WTC11 (cell line): ENCODE results near the gene COPZ2. TPM values are rescaled to one million over a fixed set of nuclear protein-coding genes. Genes with fewer than 3 reads are reported as not detected.
A peak's percentile ranks its signal among the peaks of the same experiment; 100 is the strongest.

Experiments
- ATAC-seq: fragments of 200-7000 bp; cut with Tn5 transposase; 2 replicates; pipeline ENCODE4 v1.10.0; 2021; ENCODE audit warnings: mild to moderate bottlenecking, moderate library complexity
- CTCF ChIA-PET: fragments of 300-600 bp; sonication (Branson Sonifier 250); formaldehyde crosslinking; loops from one replicate; lab custom pipeline; 2021; ENCODE audit warnings: antibody characterized with exemption; lab: Charles Lee
- POLR2A ChIA-PET: fragments of 350-600 bp; sonication (Branson Sonifier 250); formaldehyde crosslinking; loops from one replicate; lab custom pipeline; 2021; ENCODE audit warnings: antibody characterized with exemption; lab: Charles Lee
- DNase-seq: peaks from one replicate; pipeline ENCODE4 v3.0.0; 2021; ENCODE audit warnings: low spot score
- H3K27ac Mint-ChIP-seq: 2 replicates; pipeline ENCODE4 v1.8.0; 2021; ENCODE audit warnings: mixed read lengths
- H3K27me3 Mint-ChIP-seq: 2 replicates; pipeline ENCODE4 v1.8.0; 2021; ENCODE audit warnings: low read depth, mild to moderate bottlenecking, moderate library complexity, mixed read lengths
- H3K36me3 Mint-ChIP-seq: 2 replicates; pipeline ENCODE4 v1.8.0; 2021; ENCODE audit warnings: mixed read lengths
- H3K4me1 Mint-ChIP-seq: 2 replicates; pipeline ENCODE4 v1.8.0; 2022; ENCODE audit warnings: mixed read lengths
- H3K4me3 Mint-ChIP-seq: 2 replicates; pipeline ENCODE4 v1.8.0; 2021; ENCODE audit warnings: mild to moderate bottlenecking, moderate library complexity, mixed read lengths
- H3K9me3 Mint-ChIP-seq: 2 replicates; pipeline ENCODE4 v1.8.0; 2021; ENCODE audit warnings: mixed read lengths
- ATF2 ChIP-seq: sonication (generic); formaldehyde crosslinking; IDR thresholded peaks from 2 replicates; pipeline ENCODE4 v1.8.1; 2022; ENCODE audit warnings: low read depth, missing genetic modification reagents, borderline replicate concordance
- HMGA2 ChIP-seq: fragments of 250-450 bp; sonication (Bioruptor Pico); IDR thresholded peaks from 2 replicates; pipeline ENCODE4 v1.4.0; 2021; ENCODE audit warnings: mild to moderate bottlenecking, moderate library complexity
- MXD4 ChIP-seq: fragments of 250-450 bp; sonication (Bioruptor Pico); IDR thresholded peaks from 2 replicates; pipeline ENCODE4 v1.8.0; 2021; ENCODE audit warnings: mild to moderate bottlenecking, moderate library complexity, borderline replicate concordance
- NFYB ChIP-seq: sonication (generic); formaldehyde crosslinking; conservative IDR thresholded peaks from 2 replicates; pipeline ENCODE4 v1.8.0; 2022; ENCODE audit warnings: low read depth, missing genetic modification reagents
- PRRX2 ChIP-seq: fragments of 250-450 bp; sonication (Bioruptor Pico); IDR thresholded peaks from 2 replicates; pipeline ENCODE4 v1.8.0; 2021; ENCODE audit warnings: mild to moderate bottlenecking
- SMAD3 ChIP-seq: sonication (generic); formaldehyde crosslinking; IDR thresholded peaks from 2 replicates; pipeline ENCODE4 v1.8.0; 2022; ENCODE audit warnings: missing genetic modification reagents, mild to moderate bottlenecking, borderline replicate concordance
- SMAD4 ChIP-seq: sonication (generic); formaldehyde crosslinking; IDR thresholded peaks from 2 replicates; pipeline ENCODE4 v1.8.0; 2022; ENCODE audit warnings: mild to moderate bottlenecking, missing genetic modification reagents
- SOX15 ChIP-seq: fragments of 250-450 bp; sonication (Bioruptor Pico); IDR thresholded peaks from 2 replicates; pipeline ENCODE4 v1.9.0; 2021; ENCODE audit warnings: mild to moderate bottlenecking
- SP1 ChIP-seq: sonication (generic); formaldehyde crosslinking; conservative IDR thresholded peaks from 2 replicates; pipeline ENCODE4 v1.8.1; 2022; ENCODE audit warnings: missing genetic modification reagents
- STAT6 ChIP-seq: sonication (generic); formaldehyde crosslinking; conservative IDR thresholded peaks from 2 replicates; pipeline ENCODE4 v1.8.1; 2023; ENCODE audit warnings: mild to moderate bottlenecking, low read depth, missing genetic modification reagents, moderate library complexity
- ZNF263 ChIP-seq: sonication (generic); formaldehyde crosslinking; IDR thresholded peaks from 2 replicates; pipeline ENCODE4 v1.8.1; 2022; ENCODE audit warnings: low read depth, mild to moderate bottlenecking, moderate library complexity, missing genetic modification reagents
- ZNF416 ChIP-seq: fragments of 250-450 bp; sonication (Bioruptor Pico); IDR thresholded peaks from 2 replicates; pipeline ENCODE4 v1.9.0; 2021; ENCODE audit warnings: mild to moderate bottlenecking, inconsistent platforms
- total RNA-seq: library from RNA; stranded (reverse); gene quantifications from 3 replicates; pipeline ENCODE4 v1.2.3, GENCODE V29; 2021
- TF ChIP-seq, protein P1 (sequence below): sonication (generic); formaldehyde crosslinking; IDR thresholded peaks from 2 replicates; pipeline ENCODE4 v1.8.1; 2023; ENCODE audit warnings: mild to moderate bottlenecking, missing genetic modification reagents, borderline replicate concordance
- TF ChIP-seq, protein P2 (sequence below): sonication (generic); formaldehyde crosslinking; IDR thresholded peaks from 2 replicates; pipeline ENCODE4 v1.8.1; 2022; ENCODE audit warnings: missing genetic modification reagents, borderline replicate concordance
- TF ChIP-seq, protein P3 (sequence below): sonication (generic); formaldehyde crosslinking; IDR thresholded peaks from 2 replicates; pipeline ENCODE4 v1.8.0; 2022; ENCODE audit warnings: mild to moderate bottlenecking, missing genetic modification reagents
- TF ChIP-seq, protein P4 (sequence below): fragments of 250-450 bp; sonication (Bioruptor Pico); IDR thresholded peaks from 2 replicates; pipeline ENCODE4 v2.1.2; 2022; ENCODE audit warnings: mild to moderate bottlenecking, moderate library complexity

The COPZ2 gene
- total RNA-seq, 1 experiment from 2014 or later = 0.44 TPM

DNA sequence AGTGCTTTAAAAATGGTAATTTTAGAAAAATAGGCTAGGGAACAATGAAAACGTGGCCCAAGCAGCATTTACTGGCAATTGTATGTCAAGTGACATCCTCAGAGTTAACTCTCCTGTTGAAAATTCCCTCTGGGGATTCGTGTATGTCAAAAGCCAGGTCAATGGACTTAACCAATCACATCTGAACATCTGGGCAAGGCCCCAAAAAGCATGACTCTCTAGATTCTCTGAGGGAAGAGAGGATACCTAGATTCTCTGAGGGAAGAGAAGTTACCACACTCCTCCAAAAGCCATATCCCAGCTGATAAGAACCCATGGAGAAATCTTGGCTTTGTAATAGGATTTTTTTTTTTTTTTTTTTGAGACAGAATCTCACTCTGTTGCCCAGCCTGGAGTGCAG is 34.1 kb upstream of the COPZ2 start:
- Mint-ChIP-seq H3K27me3 (no peaks in the 10 kb centered on the region), H3K27ac (no peak overlapping the region), H3K4me1 (peaks cover 3% of the 10 kb centered on the region), H3K4me3 (no peak overlapping the region), H3K9me3 (no peaks in the 10 kb centered on the region), H3K36me3 (peaks cover 68% of the 10 kb centered on the region)
- DNase-seq (no peak), ATAC-seq (no peak)
- TF ChIP-seq HMGA2 = no peak
- no peak for TF ChIP-seq ZNF416 (CRISPR knock-in tag)
- no peak for TF ChIP-seq ZNF263 (CRISPR knock-in tag)
- CTCF ChIA-PET = interaction anchor here (0.9 to 3.8 kb wide), 2 partner anchors 45 to 46 kb away, joined by 4 to 16 read pairs; no protein-coding TSS in a partner anchor
- POLR2A ChIA-PET = interaction anchor here (0.8 to 1.0 kb wide), 2 partner anchors 20 to 45 kb away, joined by 4 to 6 read pairs; no protein-coding TSS in a partner anchor

GRCh38 chr17:48070195-48070594 is 32.6 kb upstream of the COPZ2 start:
- Mint-ChIP-seq H3K9me3 (no peaks in the 10 kb centered on the region), H3K27ac (peak overlapping the region; percentile 62; the same call in 1 of the 2 replicates), H3K4me1 (peaks cover 6% of the 10 kb centered on the region), H3K36me3 (peaks cover 60% of the 10 kb centered on the region), H3K4me3 (no peak overlapping the region), H3K27me3 (no peaks in the 10 kb centered on the region)
- TF ChIP-seq MXD4 (CRISPR knock-in tag) = no peak
- TF ChIP-seq, protein P1, sequence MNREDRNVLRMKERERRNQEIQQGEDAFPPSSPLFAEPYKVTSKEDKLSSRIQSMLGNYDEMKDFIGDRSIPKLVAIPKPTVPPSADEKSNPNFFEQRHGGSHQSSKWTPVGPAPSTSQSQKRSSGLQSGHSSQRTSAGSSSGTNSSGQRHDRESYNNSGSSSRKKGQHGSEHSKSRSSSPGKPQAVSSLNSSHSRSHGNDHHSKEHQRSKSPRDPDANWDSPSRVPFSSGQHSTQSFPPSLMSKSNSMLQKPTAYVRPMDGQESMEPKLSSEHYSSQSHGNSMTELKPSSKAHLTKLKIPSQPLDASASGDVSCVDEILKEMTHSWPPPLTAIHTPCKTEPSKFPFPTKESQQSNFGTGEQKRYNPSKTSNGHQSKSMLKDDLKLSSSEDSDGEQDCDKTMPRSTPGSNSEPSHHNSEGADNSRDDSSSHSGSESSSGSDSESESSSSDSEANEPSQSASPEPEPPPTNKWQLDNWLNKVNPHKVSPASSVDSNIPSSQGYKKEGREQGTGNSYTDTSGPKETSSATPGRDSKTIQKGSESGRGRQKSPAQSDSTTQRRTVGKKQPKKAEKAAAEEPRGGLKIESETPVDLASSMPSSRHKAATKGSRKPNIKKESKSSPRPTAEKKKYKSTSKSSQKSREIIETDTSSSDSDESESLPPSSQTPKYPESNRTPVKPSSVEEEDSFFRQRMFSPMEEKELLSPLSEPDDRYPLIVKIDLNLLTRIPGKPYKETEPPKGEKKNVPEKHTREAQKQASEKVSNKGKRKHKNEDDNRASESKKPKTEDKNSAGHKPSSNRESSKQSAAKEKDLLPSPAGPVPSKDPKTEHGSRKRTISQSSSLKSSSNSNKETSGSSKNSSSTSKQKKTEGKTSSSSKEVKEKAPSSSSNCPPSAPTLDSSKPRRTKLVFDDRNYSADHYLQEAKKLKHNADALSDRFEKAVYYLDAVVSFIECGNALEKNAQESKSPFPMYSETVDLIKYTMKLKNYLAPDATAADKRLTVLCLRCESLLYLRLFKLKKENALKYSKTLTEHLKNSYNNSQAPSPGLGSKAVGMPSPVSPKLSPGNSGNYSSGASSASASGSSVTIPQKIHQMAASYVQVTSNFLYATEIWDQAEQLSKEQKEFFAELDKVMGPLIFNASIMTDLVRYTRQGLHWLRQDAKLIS (CRISPR knock-in tag) = no peak
- TF ChIP-seq, protein P2, sequence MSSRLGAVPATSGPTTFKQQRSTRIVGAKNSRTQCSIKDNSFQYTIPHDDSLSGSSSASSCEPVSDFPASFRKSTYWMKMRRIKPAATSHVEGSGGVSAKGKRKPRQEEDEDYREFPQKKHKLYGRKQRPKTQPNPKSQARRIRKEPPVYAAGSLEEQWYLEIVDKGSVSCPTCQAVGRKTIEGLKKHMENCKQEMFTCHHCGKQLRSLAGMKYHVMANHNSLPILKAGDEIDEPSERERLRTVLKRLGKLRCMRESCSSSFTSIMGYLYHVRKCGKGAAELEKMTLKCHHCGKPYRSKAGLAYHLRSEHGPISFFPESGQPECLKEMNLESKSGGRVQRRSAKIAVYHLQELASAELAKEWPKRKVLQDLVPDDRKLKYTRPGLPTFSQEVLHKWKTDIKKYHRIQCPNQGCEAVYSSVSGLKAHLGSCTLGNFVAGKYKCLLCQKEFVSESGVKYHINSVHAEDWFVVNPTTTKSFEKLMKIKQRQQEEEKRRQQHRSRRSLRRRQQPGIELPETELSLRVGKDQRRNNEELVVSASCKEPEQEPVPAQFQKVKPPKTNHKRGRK (CRISPR knock-in tag) = no peak
- no peak for TF ChIP-seq PRRX2 (CRISPR knock-in tag)
- TF ChIP-seq, protein P3, sequence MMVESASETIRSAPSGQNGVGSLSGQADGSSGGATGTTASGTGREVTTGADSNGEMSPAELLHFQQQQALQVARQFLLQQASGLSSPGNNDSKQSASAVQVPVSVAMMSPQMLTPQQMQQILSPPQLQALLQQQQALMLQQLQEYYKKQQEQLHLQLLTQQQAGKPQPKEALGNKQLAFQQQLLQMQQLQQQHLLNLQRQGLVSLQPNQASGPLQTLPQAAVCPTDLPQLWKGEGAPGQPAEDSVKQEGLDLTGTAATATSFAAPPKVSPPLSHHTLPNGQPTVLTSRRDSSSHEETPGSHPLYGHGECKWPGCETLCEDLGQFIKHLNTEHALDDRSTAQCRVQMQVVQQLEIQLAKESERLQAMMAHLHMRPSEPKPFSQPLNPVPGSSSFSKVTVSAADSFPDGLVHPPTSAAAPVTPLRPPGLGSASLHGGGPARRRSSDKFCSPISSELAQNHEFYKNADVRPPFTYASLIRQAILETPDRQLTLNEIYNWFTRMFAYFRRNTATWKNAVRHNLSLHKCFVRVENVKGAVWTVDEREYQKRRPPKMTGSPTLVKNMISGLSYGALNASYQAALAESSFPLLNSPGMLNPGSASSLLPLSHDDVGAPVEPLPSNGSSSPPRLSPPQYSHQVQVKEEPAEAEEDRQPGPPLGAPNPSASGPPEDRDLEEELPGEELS (CRISPR knock-in tag) = no peak
- TF ChIP-seq ATF2 (CRISPR knock-in tag) = no peak
- TF ChIP-seq SMAD3 (CRISPR knock-in tag) = no peak
- TF ChIP-seq, protein P4, sequence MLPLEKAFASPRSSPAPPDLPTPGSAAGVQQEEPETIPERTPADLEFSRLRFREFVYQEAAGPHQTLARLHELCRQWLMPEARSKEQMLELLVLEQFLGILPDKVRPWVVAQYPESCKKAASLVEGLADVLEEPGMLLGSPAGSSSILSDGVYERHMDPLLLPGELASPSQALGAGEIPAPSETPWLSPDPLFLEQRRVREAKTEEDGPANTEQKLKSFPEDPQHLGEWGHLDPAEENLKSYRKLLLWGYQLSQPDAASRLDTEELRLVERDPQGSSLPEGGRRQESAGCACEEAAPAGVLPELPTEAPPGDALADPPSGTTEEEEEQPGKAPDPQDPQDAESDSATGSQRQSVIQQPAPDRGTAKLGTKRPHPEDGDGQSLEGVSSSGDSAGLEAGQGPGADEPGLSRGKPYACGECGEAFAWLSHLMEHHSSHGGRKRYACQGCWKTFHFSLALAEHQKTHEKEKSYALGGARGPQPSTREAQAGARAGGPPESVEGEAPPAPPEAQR (CRISPR knock-in tag) = no peak
- no peak for TF ChIP-seq SP1
- no peak for TF ChIP-seq STAT6 (CRISPR knock-in tag)
- no peak for TF ChIP-seq SOX15 (CRISPR knock-in tag)
- no peak for TF ChIP-seq NFYB (CRISPR knock-in tag)
- no peak for TF ChIP-seq SMAD4 (CRISPR knock-in tag)
- ChIA-PET CTCF (interaction anchor here (1.0 to 1.5 kb wide), 3 partner anchors 44 to 158 kb away, joined by 3 to 4 read pairs (median 4); no protein-coding TSS in a partner anchor), POLR2A (no interaction called here)
- ATAC-seq (no peak), DNase-seq (no peak)
